K562 (cell line): ENCODE results near the gene ZNF213. TPM values are rescaled to one million over a fixed set of nuclear protein-coding genes. Genes with fewer than 3 reads are reported as not detected.

Experiments used
- ATAC-seq: fragments of 200-7000 bp; cut with Tn5 transposase; 3 replicates; pipeline ENCODE4 v1.9.1; 2020; ENCODE audit warnings: moderate library complexity
- BruUV-seq: library from RNA; stranded (reverse); fragments of 400-500 nt; replicated peaks from 2 replicates; lab custom pipeline; 2021; lab: Mats Ljungman, UMichigan
- CTCF ChIA-PET: fragments of 300-600 bp; formaldehyde crosslinking; extraction: SDS; loops from one replicate; lab custom pipeline; 2021; ENCODE audit warnings: low intra/inter-chr PET ratio; lab: Yijun Ruan, JAX
- POLR2A ChIA-PET: fragments of 300-600, 350-650 bp; sonication (Branson Sonifier 250); formaldehyde crosslinking; extraction: SDS; loops from one replicate; lab custom pipeline; 2021; ENCODE audit warnings: antibody characterized with exemption, inconsistent platforms; lab: Yijun Ruan, JAX
- DNase-seq, 4 experiments: peaks; one replicate each; pipeline versions ENCODE4 v3.0.0 to v3.0.0-alpha.2; 2011 to 2018; ENCODE audit warnings: low spot score in 3 of 4, mixed read lengths in 3 of 4; ENCODE audit errors: extremely low read depth in 1 of 4
- FAIRE-seq: peaks from 2 replicates; lab custom pipeline; 2011; peaks lifted over from hg19 to GRCh38; lab: Jason Lieb, UNC
- H2AFZ ChIP-seq: 2 replicates; pipeline ENCODE4 v1.6.0; 2011; ENCODE audit warnings: low read depth, low read length, control low read depth, inconsistent platforms
- H3K27ac ChIP-seq: fragments of 200-600 bp; 3 replicates; pipeline ENCODE4 v1.8.0; 2011; ENCODE audit warnings: low read depth, mild to moderate bottlenecking, control low read depth, inconsistent platforms, low read length, moderate library complexity, mixed read lengths; ENCODE audit errors: extremely low read depth
- H3K27me3 ChIP-seq, 2 experiments: fragments of 300-600 bp in 1 of 2; 2 replicates in 1 of 2; 3 replicates in 1 of 2; pipeline versions ENCODE4 v1.6.0 to v1.8.0; 2011; ENCODE audit warnings: inconsistent platforms in 2 of 2, low read length in 2 of 2, mild to moderate bottlenecking in 1 of 2, mixed read lengths in 1 of 2, moderate library complexity in 1 of 2; ENCODE audit not compliant: control insufficient read depth in 2 of 2, insufficient read depth in 2 of 2
- H3K36me3 ChIP-seq: fragments of 300-600 bp; 3 replicates; pipeline ENCODE4 v1.8.0; 2011; ENCODE audit warnings: mild to moderate bottlenecking, low read length, inconsistent platforms; ENCODE audit not compliant: control insufficient read depth, insufficient read depth
- H3K4me1 ChIP-seq, 2 experiments: fragments of 200-600 bp in 1 of 2; replicated peaks in 1 of 2; 2 replicates in 1 of 2; 3 replicates in 1 of 2; pipeline versions ENCODE4 v1.5.1 to v1.8.0; 2011; ENCODE audit warnings: inconsistent platforms in 2 of 2, low read length in 2 of 2, mild to moderate bottlenecking in 1 of 2, mixed read lengths in 1 of 2, moderate library complexity in 1 of 2; ENCODE audit not compliant: control insufficient read depth in 2 of 2, insufficient read depth in 2 of 2
- H3K4me2 ChIP-seq: 2 replicates; pipeline ENCODE4 v1.6.1; 2011; ENCODE audit warnings: low read length, control low read depth, inconsistent platforms, mixed read lengths; ENCODE audit not compliant: insufficient read depth
- H3K4me3 ChIP-seq: fragments of 200-600 bp; sonication (generic), shearing (Covaris generic); 2 replicates; pipeline ENCODE4 v1.5.1; 2016; ENCODE audit warnings: control low read depth, inconsistent platforms
- H3K79me2 ChIP-seq: fragments of 200-600 bp; 3 replicates; pipeline ENCODE4 v1.8.0; 2011; ENCODE audit warnings: low read length, inconsistent platforms; ENCODE audit not compliant: control insufficient read depth, insufficient read depth
- H3K9ac ChIP-seq, 2 experiments: 2 replicates each; pipeline versions ENCODE4 v1.6.0 to v1.6.1; 2011; ENCODE audit warnings: low read depth in 2 of 2, low read length in 2 of 2, control low read depth in 1 of 2, inconsistent platforms in 1 of 2, mild to moderate bottlenecking in 1 of 2, mixed read lengths in 1 of 2; ENCODE audit not compliant: insufficient read depth in 1 of 2
- H3K9me1 ChIP-seq: one replicate; pipeline ENCODE4 v1.6.0; 2011; ENCODE audit warnings: inconsistent platforms, mild to moderate bottlenecking, low read length, moderate library complexity; ENCODE audit not compliant: control insufficient read depth, insufficient read depth
- H3K9me3 ChIP-seq: replicated peaks from 2 replicates; pipeline ENCODE4 v1.5.1; 2011; ENCODE audit warnings: low read depth, low read length, inconsistent platforms; ENCODE audit not compliant: control insufficient read depth, insufficient read depth
- H4K20me1 ChIP-seq: replicated peaks from 2 replicates; pipeline ENCODE4 v1.6.1; 2011; ENCODE audit warnings: low read length, inconsistent platforms, mixed read lengths; ENCODE audit not compliant: control insufficient read depth, insufficient read depth
- CSDE1 ChIP-seq, 2 experiments: fragments of 450-650 bp; IDR thresholded peaks; 2 replicates each; pipeline ENCODE4 v1.6.1; 2016; ENCODE audit warnings: mild to moderate bottlenecking in 1 of 2
- ETS1 ChIP-seq: conservative IDR thresholded peaks from 2 replicates; pipeline ENCODE4 v1.6.1; 2011; ENCODE audit warnings: low read depth, mild to moderate bottlenecking, low read length; ENCODE audit not compliant: control insufficient read depth
- KLF16 ChIP-seq: IDR thresholded peaks from 2 replicates; pipeline ENCODE4 v1.6.1; 2016; ENCODE audit warnings: antibody characterized with exemption
- NFIC ChIP-seq: fragments of 450-650 bp; IDR thresholded peaks from 2 replicates; pipeline ENCODE4 v1.6.1; 2017; ENCODE audit warnings: mild to moderate bottlenecking, inconsistent platforms
- PHF8 ChIP-seq: fragments of 200-600 bp; sonication (generic); IDR thresholded peaks from 2 replicates; pipeline ENCODE4 v1.6.1; 2012; ENCODE audit warnings: mixed run types, mild to moderate bottlenecking, inconsistent platforms, low read length, moderate library complexity, borderline replicate concordance
- POLR2AphosphoS5 ChIP-seq: IDR thresholded peaks from 2 replicates; pipeline ENCODE4 v1.6.1; 2011; ENCODE audit warnings: mild to moderate bottlenecking, low read depth, low read length, moderate library complexity; ENCODE audit not compliant: control insufficient read depth, insufficient read depth
- RBM14 ChIP-seq: fragments of 200-400 bp; formaldehyde crosslinking; IDR thresholded peaks from 2 replicates; pipeline ENCODE4 v1.6.1; 2018; ENCODE audit warnings: low read depth, mild to moderate bottlenecking, low read length, moderate library complexity, borderline replicate concordance; ENCODE audit not compliant: insufficient read depth
- RBM22 ChIP-seq: fragments of 200-400 bp; formaldehyde crosslinking; IDR thresholded peaks from 2 replicates; pipeline ENCODE4 v1.6.1; 2018; ENCODE audit warnings: low read length, low read depth; ENCODE audit not compliant: poor library complexity, severe bottlenecking
- SMAD2 ChIP-seq: fragments of 150-350 bp; IDR thresholded peaks from 2 replicates; pipeline ENCODE4 v1.6.1; 2014; ENCODE audit warnings: low read depth, mild to moderate bottlenecking, low read length
- SNRNP70 ChIP-seq: fragments of 200-400 bp; formaldehyde crosslinking; optimal IDR thresholded peaks from 2 replicates; pipeline ENCODE3; 2017; ENCODE audit warnings: low read depth, low read length
- SPI1 ChIP-seq: IDR thresholded peaks from 2 replicates; pipeline ENCODE4 v1.6.1; 2011; ENCODE audit warnings: low read depth, low read length, control low read depth, borderline replicate concordance
- STAT5A ChIP-seq: IDR thresholded peaks from 2 replicates; pipeline ENCODE4 v1.6.1; 2012; ENCODE audit warnings: low read length, inconsistent platforms, borderline replicate concordance
- TEAD4 ChIP-seq, 2 experiments: sonication (generic) in 1 of 2; formaldehyde crosslinking in 1 of 2; IDR thresholded peaks; 2 replicates each; pipeline versions ENCODE4 v1.6.1 to v1.8.0; 2012 to 2022; ENCODE audit warnings: borderline replicate concordance in 1 of 2, inconsistent platforms in 1 of 2, low read length in 1 of 2, mild to moderate bottlenecking in 1 of 2, missing genetic modification reagents in 1 of 2
- ZNF347 ChIP-seq: fragments of 450-650 bp; formaldehyde crosslinking; IDR thresholded peaks from 2 replicates; pipeline ENCODE4 v1.4.0; 2020; ENCODE audit warnings: low read depth, mild to moderate bottlenecking, moderate library complexity
- ZNF592 ChIP-seq: fragments of 450-650 bp; IDR thresholded peaks from 2 replicates; pipeline ENCODE4 v1.6.1; 2017; ENCODE audit warnings: antibody characterized with exemption, mild to moderate bottlenecking
- WGBS: fragments of 100-300 bp; shearing (Covaris generic); methylation state at CpG from one replicate; pipeline ENCODE4 v1.1.6; 2016; ENCODE audit warnings: low coverage, mixed read lengths; ENCODE audit not compliant: insufficient coverage; ENCODE audit errors: missing lambda C conversion rate; 5-methylcytosine and 5-hydroxymethylcytosine counted together
- in situ Hi-C: fragments of 300-500 bp; cut with MboI; formaldehyde crosslinking; loops from 4 replicates; pipeline ENCODE4 v1.15.0; 2018; ENCODE audit warnings: inconsistent platforms, mixed read lengths
- intact Hi-C: fragments of 100-400 bp; cut with micrococcal nuclease; formaldehyde crosslinking; loops from 2 replicates; pipeline ENCODE4 v1.14.2; 2022
- polyA plus RNA-seq, 8 experiments: library from polyadenylated mRNA; depleted of rRNA in 4 of 8; stranded (reverse) in 5 of 8; unstranded in 3 of 8; fragments of >200 nt; fragmentation: Nextera tagmentation in 2 of 8; fragmentation: Illumina TruSeq in 1 of 8; extraction: Ambion mirVana in 2 of 8; extraction: Trizol in 1 of 8; gene quantifications; 2 replicates each; pipeline versions ENCODE4 v1.2.1 to v1.2.3, GENCODE V29; 2011 to 2014; ENCODE audit warnings: inconsistent platforms in 1 of 8, missing spikeins in 1 of 8
- total RNA-seq, 7 experiments: library from RNA; depleted of rRNA in 6 of 7; stranded (reverse); fragments of >200 nt in 6 of 7; fragmentation: Illumina TruSeq in 2 of 7; extraction: Trizol in 2 of 7; gene quantifications; 2 replicates each; pipeline versions ENCODE4 v1.2.1 to v1.2.3, GENCODE V29; 2011 to 2021; ENCODE audit warnings: low replicate concordance in 1 of 7

ZNF213 gene
- total and polyA plus RNA-seq, 9 of the 15 experiments (the other 6 are each of a cell fraction or from before 2014, with no cell fraction given), result 0.49 to 10.0 (median 1.8) TPM

GRCh38 chr16:3179651-3180050, 44.8 kb downstream of the ZNF213 start (continued):
- TF ChIP-seq POLR2AphosphoS5 (no peak), STAT5A (no peak)

- no peaks in the 10 kb centered on the region for H3K36me3 ChIP-seq
- intact Hi-C loops, result loop anchor here (10.0 kb wide), 1 partner anchor 324 kb away; the partner anchor contains the start of gene CLUAP1
- no peaks in the 10 kb centered on the region for H3K9me1 ChIP-seq
- WGBS, result 12% methylated on average over 21 of the region's 21 CpGs
- peaks cover 13 to 30% of the 10 kb centered on the region in 2 experiments; a peak in 4 of 5 replicates for H3K4me1 ChIP-seq
- ATAC-seq (no peak; the same call in 2 of the 3 replicates), FAIRE-seq (no peak), DNase-seq (peak in 3 of 4 experiments; percentile 27 to 81 (median 47))
- no peak overlapping the region for H3K27ac ChIP-seq
- H3K79me2 ChIP-seq, result no peaks in the 10 kb centered on the region
- POLR2A ChIA-PET, result interaction anchor here (1.1 kb wide), 1 partner anchor 10 kb away, joined by 3 read pairs; no protein-coding TSS in a partner anchor
- H3K27me3 ChIP-seq, result no peaks in the 10 kb centered on the region
- CTCF ChIA-PET, result no interaction called here
- H3K9ac ChIP-seq, result peak overlapping the region in 1 of 2 experiments; percentile 86; a peak in 2 of 4 replicates
- H3K4me3 ChIP-seq, result peak overlapping the region; percentile 26; the same call in 1 of the 2 replicates
- no peaks in the 10 kb centered on the region for H4K20me1 ChIP-seq
- peak overlapping the region; percentile 59 for H3K4me2 ChIP-seq
- in situ Hi-C loops, result no loop called here
- no peak overlapping the region for H2AFZ ChIP-seq
- BruUV-seq, result no TSS peak
- H3K9me3 ChIP-seq, result no peaks in the 10 kb centered on the region
- TF ChIP-seq TEAD4 (IDR thresholded peaks at IDR 0.05; ENCODE audit: low read length) (peak; percentile 35; the same call in 1 of the 2 replicates), TEAD4 (CRISPR knock-in tag; IDR thresholded peaks at IDR 0.05; ENCODE audit: borderline replicate concordance) (no peak), RBM14 (no peak), KLF16 (no peak), NFIC (peak; percentile 53; the same call in 1 of the 2 replicates), ETS1 (peak; percentile 93), CSDE1 (IDR thresholded peaks at IDR 0.05) (peak in 1 of 2 experiments; percentile 47; a peak in 1 of 4 replicates), RBM22 (no peak), PHF8 (0 out of 2 replicates have a peak, but pooled peaks have one; percentile 12), SNRNP70 (no peak), ZNF347 (CRISPR knock-in tag) (no peak), ZNF592 (peak; percentile 45; the same call in 1 of the 2 replicates), SPI1 (0 out of 2 replicates have a peak, but pooled peaks have one; percentile 10), SMAD2 (no peak)
Observed at GRCh38 chr16:3180445-3180878, 45.6 kb downstream of the ZNF213 start.
